Mesothelial cell of epicardium (in vitro differentiated cells): Measurements from ENCODE around the gene SAMD10. TPM values are rescaled to one million over a fixed set of nuclear protein-coding genes. Genes with fewer than 3 reads are reported as not detected.
"Not testable (repeated sequence)": the region's sequence is repeated elsewhere in the genome, so short reads cannot be mapped to it uniquely, and the experiment has no call there.

ENCODE experiments used
- DNase-seq, 2 experiments: peaks; one replicate each; pipeline ENCODE4 v3.0.0; 2021; ENCODE audit warnings: low spot score in 2 of 2; ENCODE audit not compliant: unreplicated experiment in 2 of 2
- H3K27ac Mint-ChIP-seq: 2 replicates; pipeline ENCODE4 v1.8.0; 2021; ENCODE audit warnings: mixed read lengths
- H3K27me3 Mint-ChIP-seq: 2 replicates; pipeline ENCODE4 v1.8.0; 2021; ENCODE audit warnings: low read depth, mixed read lengths
- H3K36me3 Mint-ChIP-seq: 2 replicates; pipeline ENCODE4 v1.8.0; 2021; ENCODE audit warnings: mixed read lengths
- H3K4me1 Mint-ChIP-seq: 2 replicates; pipeline ENCODE4 v1.8.0; 2021; ENCODE audit warnings: mixed read lengths
- H3K4me3 Mint-ChIP-seq: 2 replicates; pipeline ENCODE4 v1.8.0; 2021; ENCODE audit warnings: mild to moderate bottlenecking, moderate library complexity, mixed read lengths
- H3K9me3 Mint-ChIP-seq: 2 replicates; pipeline ENCODE4 v1.8.0; 2021; ENCODE audit warnings: mixed read lengths
- microRNA-seq: library from miRNA; unstranded; fragments of <30 nt; microRNA quantifications from one replicate; pipeline ENCODE4 v1.2.0, GENCODE V29; 2021; ENCODE audit warnings: inconsistent platforms, mixed read lengths
- total RNA-seq: library from RNA; stranded (reverse); gene quantifications from 3 replicates; pipeline ENCODE4 v1.2.1, GENCODE V29; 2021
- TF ChIP-seq, protein P1 (sequence below): fragments of 200-600 bp; sonication (generic); IDR thresholded peaks from one replicate; pipeline ENCODE4 v1.5.0; 2021; ENCODE audit warnings: antibody characterized with exemption; ENCODE audit not compliant: unreplicated experiment

SAMD10 gene
- total RNA-seq, 1 donor from 2014 or later: 11.7 TPM

DNA sequence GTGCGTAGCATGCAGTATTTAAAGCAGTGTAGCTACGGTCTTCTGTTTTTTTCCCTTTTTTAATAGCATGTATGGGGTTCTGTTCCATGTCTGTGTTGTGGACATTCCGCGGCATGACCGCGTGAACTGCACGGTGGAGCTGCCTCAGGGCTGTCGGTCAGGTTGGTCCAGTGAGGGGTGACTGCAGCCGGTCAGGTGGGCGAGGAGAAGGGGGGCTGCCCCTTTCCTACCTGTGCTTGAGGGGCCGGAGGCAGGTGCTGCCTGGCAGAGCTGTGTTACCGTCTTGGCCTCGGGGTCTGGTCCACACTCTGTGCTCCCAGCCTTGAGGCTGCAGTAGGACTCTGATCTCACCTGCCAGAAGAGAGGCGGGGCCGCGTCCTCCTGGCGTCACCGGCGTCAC is 47.7 kb downstream of the SAMD10 start:
- no peak overlapping the region for H3K4me3 Mint-ChIP-seq
- no peaks in the 10 kb centered on the region for H3K4me1 Mint-ChIP-seq
- H3K27me3 Mint-ChIP-seq: no peaks in the 10 kb centered on the region
- no peak for DNase-seq
- H3K36me3 Mint-ChIP-seq: peaks cover 41% of the 10 kb centered on the region
- TF ChIP-seq, protein P1, sequence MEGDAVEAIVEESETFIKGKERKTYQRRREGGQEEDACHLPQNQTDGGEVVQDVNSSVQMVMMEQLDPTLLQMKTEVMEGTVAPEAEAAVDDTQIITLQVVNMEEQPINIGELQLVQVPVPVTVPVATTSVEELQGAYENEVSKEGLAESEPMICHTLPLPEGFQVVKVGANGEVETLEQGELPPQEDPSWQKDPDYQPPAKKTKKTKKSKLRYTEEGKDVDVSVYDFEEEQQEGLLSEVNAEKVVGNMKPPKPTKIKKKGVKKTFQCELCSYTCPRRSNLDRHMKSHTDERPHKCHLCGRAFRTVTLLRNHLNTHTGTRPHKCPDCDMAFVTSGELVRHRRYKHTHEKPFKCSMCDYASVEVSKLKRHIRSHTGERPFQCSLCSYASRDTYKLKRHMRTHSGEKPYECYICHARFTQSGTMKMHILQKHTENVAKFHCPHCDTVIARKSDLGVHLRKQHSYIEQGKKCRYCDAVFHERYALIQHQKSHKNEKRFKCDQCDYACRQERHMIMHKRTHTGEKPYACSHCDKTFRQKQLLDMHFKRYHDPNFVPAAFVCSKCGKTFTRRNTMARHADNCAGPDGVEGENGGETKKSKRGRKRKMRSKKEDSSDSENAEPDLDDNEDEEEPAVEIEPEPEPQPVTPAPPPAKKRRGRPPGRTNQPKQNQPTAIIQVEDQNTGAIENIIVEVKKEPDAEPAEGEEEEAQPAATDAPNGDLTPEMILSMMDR: no peak
- no peak overlapping the region for H3K27ac Mint-ChIP-seq
- H3K9me3 Mint-ChIP-seq: no peaks in the 10 kb centered on the region

DNA sequence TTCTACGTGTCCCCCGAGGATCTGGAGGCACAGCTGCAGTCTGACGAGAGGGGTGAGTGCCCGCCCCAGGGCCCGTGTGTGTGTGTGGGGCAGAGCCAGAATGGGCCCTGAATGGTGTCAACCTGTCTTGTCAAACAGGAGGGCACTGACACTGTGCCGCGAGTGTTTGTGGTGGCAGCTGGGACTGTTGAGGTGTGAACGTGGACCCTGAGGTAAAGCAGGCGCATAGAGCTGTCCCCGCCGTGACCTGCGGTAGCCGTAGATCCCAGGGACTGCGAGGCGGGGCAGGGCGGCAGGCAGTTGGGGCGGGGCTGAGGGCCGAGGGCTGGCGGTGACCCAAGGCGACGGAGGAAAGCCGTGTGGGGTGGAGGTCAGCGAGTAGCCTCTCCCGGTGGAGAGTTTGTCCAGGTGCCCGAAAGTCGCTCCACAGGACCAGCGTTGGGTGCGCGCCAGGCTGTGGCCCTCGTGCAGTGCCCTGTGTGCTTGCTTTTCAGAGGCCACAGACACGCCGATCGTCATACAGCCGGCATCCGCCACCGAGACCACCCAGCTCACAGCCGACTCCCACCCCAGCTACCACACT is 48.4 kb downstream of the SAMD10 start:
- H3K36me3 Mint-ChIP-seq: peaks cover 37% of the 10 kb centered on the region
- H3K27ac Mint-ChIP-seq: no peak overlapping the region
- no peaks in the 10 kb centered on the region for H3K4me1 Mint-ChIP-seq
- TF ChIP-seq, protein P1: no peak
- H3K27me3 Mint-ChIP-seq: no peaks in the 10 kb centered on the region
- no peak for DNase-seq
- no peak overlapping the region for H3K4me3 Mint-ChIP-seq
- no peaks in the 10 kb centered on the region for H3K9me3 Mint-ChIP-seq

DNA sequence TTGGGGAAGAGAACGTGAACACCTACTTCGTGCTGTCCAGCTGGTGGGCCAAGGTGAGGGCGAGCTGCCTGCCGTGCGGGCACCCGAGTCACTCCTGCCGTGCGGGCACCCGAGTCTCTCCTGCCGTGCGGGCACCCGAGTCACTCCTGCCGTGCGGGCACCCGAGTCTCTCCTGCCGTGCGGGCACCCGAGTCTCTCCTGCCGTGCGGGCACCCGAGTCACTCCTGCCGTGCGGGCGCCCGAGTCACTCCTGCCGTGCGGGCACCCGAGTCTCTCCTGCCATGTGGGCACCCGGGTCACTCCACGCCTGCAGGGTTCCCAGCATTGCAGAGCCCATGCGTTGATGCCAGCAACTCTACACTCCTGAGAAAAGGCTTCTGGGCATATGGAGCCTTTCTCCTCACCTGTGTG is 50.0 kb downstream of the SAMD10 start:
- not testable (repeated sequence) for H3K27ac Mint-ChIP-seq, H3K27me3 Mint-ChIP-seq, H3K4me1 Mint-ChIP-seq, DNase-seq, H3K9me3 Mint-ChIP-seq, H3K4me3 Mint-ChIP-seq
- peaks cover 29% of the 10 kb centered on the region for H3K36me3 Mint-ChIP-seq

DNA sequence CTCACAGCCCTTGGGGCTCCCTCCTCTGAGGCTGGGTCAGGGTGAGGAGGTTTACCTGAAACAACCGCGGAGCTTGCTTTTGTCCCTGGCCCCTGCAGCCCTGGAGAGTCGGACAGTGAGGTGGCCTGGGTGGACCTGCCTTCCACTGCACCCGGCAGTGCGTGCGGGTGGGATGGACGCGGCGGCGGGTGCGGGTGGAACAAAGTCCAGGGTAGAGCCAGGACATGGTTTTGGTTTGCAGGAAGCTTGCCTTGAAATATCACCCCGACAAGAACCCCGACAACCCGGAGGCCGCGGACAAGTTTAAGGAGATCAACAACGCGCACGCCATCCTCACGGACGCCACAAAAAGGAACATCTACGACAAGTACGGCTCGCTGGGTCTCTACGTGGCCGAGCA is 50.4 kb downstream of the SAMD10 start:
- DNase-seq: no peak
- H3K4me3 Mint-ChIP-seq: no peak overlapping the region
- TF ChIP-seq, protein P1: no peak
- peaks cover 2% of the 10 kb centered on the region for H3K4me1 Mint-ChIP-seq
- H3K27me3 Mint-ChIP-seq: no peaks in the 10 kb centered on the region
- no peak overlapping the region for H3K27ac Mint-ChIP-seq
- H3K9me3 Mint-ChIP-seq: no peaks in the 10 kb centered on the region
- peaks cover 29% of the 10 kb centered on the region for H3K36me3 Mint-ChIP-seq

DNA sequence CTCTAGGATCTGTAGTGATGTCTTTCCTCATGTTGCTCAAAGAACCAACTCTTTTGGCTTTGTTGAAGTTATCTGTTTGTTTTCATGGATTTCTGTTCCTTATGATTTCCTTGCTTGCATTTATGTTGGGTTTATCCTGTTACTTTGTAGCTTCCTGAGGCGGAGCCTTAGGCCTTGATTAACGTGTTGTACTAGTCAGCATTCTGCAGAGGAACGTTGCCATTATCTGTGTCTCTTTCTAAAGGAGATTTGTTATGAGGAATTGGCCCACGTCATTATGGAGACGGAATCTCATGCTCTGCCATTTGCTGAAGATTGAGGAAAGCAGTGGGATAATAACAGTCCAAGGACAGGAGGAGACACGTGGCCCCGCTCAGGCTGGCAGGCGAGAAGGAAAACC is 53.1 kb downstream of the SAMD10 start:
- Mint-ChIP-seq H3K36me3 (peaks cover 20% of the 10 kb centered on the region), H3K9me3 (no peaks in the 10 kb centered on the region), H3K27ac (peak overlapping the region; percentile 27), H3K27me3 (no peaks in the 10 kb centered on the region), H3K4me3 (no peak overlapping the region), H3K4me1 (peaks cover 6% of the 10 kb centered on the region)
- TF ChIP-seq, protein P1: no peak
- DNase-seq: no peak

DNA sequence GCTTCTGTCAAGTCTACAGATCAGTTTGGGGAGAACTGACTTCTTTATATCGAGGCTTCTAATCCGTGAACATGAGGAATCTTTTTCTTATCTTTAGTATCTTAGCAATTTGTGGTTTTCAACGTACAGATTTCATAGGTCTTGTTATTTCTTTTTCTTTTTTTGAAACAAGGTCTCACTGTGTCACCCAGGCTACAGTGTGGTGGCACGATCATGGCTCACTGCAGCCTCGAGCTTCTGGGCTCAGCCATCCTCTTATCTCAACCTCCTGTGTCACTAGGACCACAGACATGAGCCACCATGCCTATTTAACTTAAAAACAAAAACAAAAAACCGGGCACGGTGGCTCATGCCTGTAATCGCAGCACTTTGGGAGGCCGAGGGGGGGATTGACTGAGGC is 55.2 kb downstream of the SAMD10 start:
- Mint-ChIP-seq H3K4me1 (peaks cover 6% of the 10 kb centered on the region), H3K4me3 (no peak overlapping the region), H3K27ac (no peak overlapping the region), H3K9me3 (no peaks in the 10 kb centered on the region), H3K27me3 (no peaks in the 10 kb centered on the region), H3K36me3 (peaks cover 11% of the 10 kb centered on the region)
- DNase-seq: no peak
- TF ChIP-seq, protein P1: no peak

Small RNA genes within 50 kb of the gene (microRNA-seq; reads per million reads assigned to microRNA genes)
- gene MIR1914 (5.3 reads per million, percentile 21 among the genes with 10 or more reads in this experiment), gene MIR647 (not detected)

Other genes with a start within 250 kb of the SAMD10 start
- 13.8 to 18.4 TPM (median 16.5 TPM) in 3 replicates for gene LIME1, start 243.0 kb downstream of the SAMD10 start, total RNA-seq
- 114 to 122 TPM (median 122 TPM) in 3 replicates for gene SLC2A4RG, start 239.9 kb downstream of the SAMD10 start, total RNA-seq
- 11.3 to 11.6 TPM (median 11.6 TPM) in 3 replicates for gene ZBTB46, start 148.4 kb downstream of the SAMD10 start, total RNA-seq
- not detected in 3 replicates for gene ABHD16B, start 118.1 kb downstream of the SAMD10 start, total RNA-seq
- 73.1 to 77.3 TPM (median 73.8 TPM) in 3 replicates for gene TPD52L2, start 114.4 kb downstream of the SAMD10 start, total RNA-seq
- 40.6 to 43.2 TPM (median 41.6 TPM) in 3 replicates for gene DNAJC5, start 84.5 kb downstream of the SAMD10 start, total RNA-seq
- 56.8 to 60.0 TPM (median 58.0 TPM) in 3 replicates for gene UCKL1, start 23.2 kb downstream of the SAMD10 start, total RNA-seq
- 60.0 to 62.0 TPM (median 61.0 TPM) in 3 replicates for gene ZNF512B, start 9.7 kb downstream of the SAMD10 start, total RNA-seq
- 65.2 to 68.2 TPM (median 65.9 TPM) in 3 replicates for gene PRPF6, start 1.5 kb upstream of the SAMD10 start, total RNA-seq
- gene C20orf204, start 56.5 kb upstream of the SAMD10 start, total RNA-seq: 2.8 to 4.2 TPM (median 3.2 TPM) in 3 replicates
- 0.23 to 0.34 TPM in 2 of 3 replicates, not detected in the other for gene SOX18, start 70.0 kb upstream of the SAMD10 start, total RNA-seq
- gene TCEA2, start 83.6 kb upstream of the SAMD10 start, total RNA-seq: 77.9 to 81.3 TPM (median 81.2 TPM) in 3 replicates
- 7.0 to 8.1 TPM (median 7.9 TPM) in 3 replicates for gene RGS19, start 99.9 kb upstream of the SAMD10 start, total RNA-seq
- 2.2 to 2.6 TPM (median 2.5 TPM) in 3 replicates for gene OPRL1, start 100.4 kb upstream of the SAMD10 start, total RNA-seq
- 0.36 TPM in 1 of 3 replicates, not detected in the others for gene LKAAEAR1, start 104.8 kb upstream of the SAMD10 start, total RNA-seq
- gene NPBWR2, start 127.9 kb upstream of the SAMD10 start, total RNA-seq: not detected in 3 replicates
- gene MYT1, start 184.8 kb upstream of the SAMD10 start, total RNA-seq: 0.16 to 0.34 TPM (median 0.20 TPM) in 3 replicates